Spleen (tissue), 11 donors: ENCODE measurements around the gene CTXN3. TPM values are rescaled to one million over a fixed set of nuclear protein-coding genes. Genes with fewer than 3 reads are reported as not detected.

Experiments used
- DNase-seq: peaks from one replicate; pipeline ENCODE4 v3.0.0-alpha.2; 2020
- H3K27ac ChIP-seq, 8 donors: fragments of 200-600 bp; sonication (generic) in 7 of 8; 1 replicate in 4 of 8; 2 replicates in 4 of 8; pipeline versions ENCODE4 v1.5.0 to v1.8.0; 2016 to 2021; ENCODE audit warnings: inconsistent platforms in 4 of 8, mild to moderate bottlenecking in 4 of 8, moderate library complexity in 1 of 8
- H3K27me3 ChIP-seq, 7 donors: fragments of 200-600 bp; sonication (generic) in 6 of 7; replicated peaks in 1 of 7; 1 replicate in 4 of 7; 2 replicates in 3 of 7; pipeline versions ENCODE4 v1.5.0 to v1.8.0; 2016 to 2021; ENCODE audit warnings: inconsistent platforms in 3 of 7, mild to moderate bottlenecking in 1 of 7
- H3K36me3 ChIP-seq, 6 donors: fragments of 200-600 bp; sonication (generic) in 5 of 6; 1 replicate in 4 of 6; 2 replicates in 2 of 6; pipeline versions ENCODE4 v1.5.0 to v1.8.0; 2016 to 2021; ENCODE audit warnings: inconsistent platforms in 2 of 6
- H3K4me1 ChIP-seq, 6 donors: fragments of 200-600 bp; sonication (generic) in 5 of 6; 1 replicate in 3 of 6; 2 replicates in 3 of 6; pipeline versions ENCODE4 v1.5.0 to v1.8.0; 2016 to 2021; ENCODE audit warnings: inconsistent platforms in 3 of 6
- H3K4me3 ChIP-seq, 8 donors: fragments of 200-600 bp; sonication (generic) in 7 of 8; 1 replicate in 4 of 8; 2 replicates in 4 of 8; pipeline versions ENCODE4 v1.5.0 to v1.8.0; 2016 to 2021; ENCODE audit warnings: inconsistent platforms in 4 of 8, mild to moderate bottlenecking in 4 of 8, moderate library complexity in 2 of 8
- H3K9me3 ChIP-seq, 8 donors: fragments of 200-600 bp; sonication (generic) in 7 of 8; 1 replicate in 4 of 8; 2 replicates in 4 of 8; pipeline versions ENCODE4 v1.5.0 to v1.8.0; 2016 to 2021; ENCODE audit warnings: inconsistent platforms in 4 of 8
- CTCF ChIP-seq, 11 experiments: fragments of 200-600 bp in 7 of 11; fragments of 450-650 bp in 4 of 11; sonication (generic) in 4 of 11; IDR thresholded peaks in 8 of 11; conservative IDR thresholded peaks in 3 of 11; 1 replicate in 7 of 11; 2 replicates in 4 of 11; pipeline versions ENCODE4 v1.4.0 to v1.8.0; 2016 to 2021; ENCODE audit warnings: antibody characterized with exemption in 11 of 11, inconsistent platforms in 4 of 11, mild to moderate bottlenecking in 1 of 11
- POLR2A ChIP-seq, 3 donors: fragments of 450-650 bp; IDR thresholded peaks; one replicate each; pipeline ENCODE4 v1.5.1; 2017; ENCODE audit warnings: antibody characterized with exemption in 3 of 3, mild to moderate bottlenecking in 1 of 3
- POLR2AphosphoS5 ChIP-seq, 3 donors: sonication (generic); formaldehyde crosslinking; IDR thresholded peaks; one replicate each; pipeline ENCODE4 v1.5.1; 2017; ENCODE audit warnings: antibody characterized with exemption in 3 of 3
- WGBS, 5 donors: extraction: QIAGEN DNeasy Blood & Tissue Kit in 3 of 5; methylation state at CpG; one replicate each; pipeline versions ENCODE4 v1.1.5 to v1.1.7; 2013 to 2018; 5-methylcytosine and 5-hydroxymethylcytosine counted together
- intact Hi-C: fragments of 100-400 bp; cut with DNase I; formaldehyde crosslinking; loops from one replicate; pipeline ENCODE4 v1.15.0; 2023; ENCODE audit warnings: low total_unique reads
- polyA plus RNA-seq, 3 donors: library from polyadenylated mRNA; stranded (reverse); fragments of 200-250 nt; gene quantifications; one replicate each; pipeline ENCODE4 v1.2.1, GENCODE V29; 2013
- total RNA-seq, 7 donors: library from RNA; depleted of rRNA in 3 of 7; stranded (reverse); fragments of >200 nt in 3 of 7; fragmentation: NEBNext Ultra II Directional in 4 of 7; extraction: Animal tissue kit (Norgen Biotek cat#: 25700) in 4 of 7; gene quantifications; one replicate each; pipeline versions ENCODE4 v1.1.0 to v1.2.1, GENCODE V29; 2016 to 2021
- donor health status: healthy with polysubstance abuse.
- donor health status: DM: no; HTN: no; CAD: no; lungs with moderate emphysema.
- donor health status: DM: no; HTN: no; CAD: no.
- donor health status: Bipolar disorder and iron deficiency.
- donor health status: healthy.
- donor health status: DM: no; HTN: no; CAD: no.
- donor health status: DM: yes; HTN: yes; CAD: no.

Gene CTXN3
- total and polyA plus RNA-seq, 10 donors: not detected

GRCh38 chr5:127609011-127609410, 39.9 kb upstream of the CTXN3 start:
- H3K4me3 ChIP-seq: no peak overlapping the region
- H3K27ac ChIP-seq: no peak overlapping the region
- H3K4me1 ChIP-seq: no peaks in the 10 kb centered on the region
- WGBS, 5 donors: 12 to 22% (median 19%) methylated on average over 2 of the region's 2 CpGs
- TF ChIP-seq POLR2AphosphoS5 (IDR thresholded peaks at IDR 0.05) (no peak), POLR2A (IDR thresholded peaks at IDR 0.05) (no peak), CTCF (IDR thresholded peaks at IDR 0.05 in 8 of 11, conservative IDR thresholded peaks at IDR 0.05 in 3 of 11) (no peak)
- no peaks in the 10 kb centered on the region for H3K9me3 ChIP-seq
- H3K27me3 ChIP-seq: no peaks in the 10 kb centered on the region
- H3K36me3 ChIP-seq: no peaks in the 10 kb centered on the region
- no peak for DNase-seq
- intact Hi-C loops: no loop called here

- H3K27ac ChIP-seq: no peak overlapping the region
- no peak overlapping the region for H3K4me3 ChIP-seq
- TF ChIP-seq POLR2A (IDR thresholded peaks at IDR 0.05): no peak
- no peak for TF ChIP-seq POLR2AphosphoS5 (IDR thresholded peaks at IDR 0.05)
- no peak for TF ChIP-seq CTCF (IDR thresholded peaks at IDR 0.05 in 8 of 11, conservative IDR thresholded peaks at IDR 0.05 in 3 of 11)
- 88 to 99% (median 90%) methylated on average over 2 of the region's 2 CpGs for WGBS, 5 donors
- intact Hi-C loops: no loop called here
- DNase-seq: no peak
- no peaks in the 10 kb centered on the region for H3K4me1 ChIP-seq
- H3K27me3 ChIP-seq: no peaks in the 10 kb centered on the region
- H3K9me3 ChIP-seq: no peaks in the 10 kb centered on the region
- H3K36me3 ChIP-seq: no peaks in the 10 kb centered on the region
Observed at GRCh38 chr5:127609957-127610356, 38.9 kb upstream of the CTXN3 start.

GRCh38 chr5:127612441-127613141, 36.3 kb upstream of the CTXN3 start:
- Histone ChIP-seq H3K27me3 (no peaks in the 10 kb centered on the region), H3K27ac (no peak overlapping the region), H3K4me3 (no peak overlapping the region), H3K9me3 (no peaks in the 10 kb centered on the region), H3K4me1 (no peaks in the 10 kb centered on the region), H3K36me3 (no peaks in the 10 kb centered on the region)
- DNase-seq: no peak
- TF ChIP-seq CTCF (IDR thresholded peaks at IDR 0.05 in 8 of 11, conservative IDR thresholded peaks at IDR 0.05 in 3 of 11) (no peak), POLR2A (IDR thresholded peaks at IDR 0.05) (no peak), POLR2AphosphoS5 (IDR thresholded peaks at IDR 0.05) (no peak)
- 87 to 96% (median 91%) methylated on average over 4 of the region's 4 CpGs for WGBS, 5 donors
- intact Hi-C loops: no loop called here

- DNase-seq: no peak
- intact Hi-C loops: no loop called here
- no peaks in the 10 kb centered on the region for H3K4me1 ChIP-seq
- H3K36me3 ChIP-seq: no peaks in the 10 kb centered on the region
- no peak for TF ChIP-seq CTCF (IDR thresholded peaks at IDR 0.05 in 8 of 11, conservative IDR thresholded peaks at IDR 0.05 in 3 of 11)
- TF ChIP-seq POLR2AphosphoS5 (IDR thresholded peaks at IDR 0.05): no peak
- TF ChIP-seq POLR2A (IDR thresholded peaks at IDR 0.05): no peak
- no peak overlapping the region for H3K4me3 ChIP-seq
- no peaks in the 10 kb centered on the region for H3K9me3 ChIP-seq
- WGBS, 5 donors: 71 to 88% (median 80%) methylated on average over 2 of the region's 2 CpGs
- no peak overlapping the region for H3K27ac ChIP-seq
- no peaks in the 10 kb centered on the region for H3K27me3 ChIP-seq
Observed at GRCh38 chr5:127615916-127616315, 33.0 kb upstream of the CTXN3 start.
